Esophagus squamous epithelium (tissue), 5 donors: ENCODE measurements around the gene GRIK3. TPM values are rescaled to one million over a fixed set of nuclear protein-coding genes. Genes with fewer than 3 reads are reported as not detected.

ENCODE experiments used
- DNase-seq: peaks from one replicate; lab custom pipeline; 2025; lab: John Stamatoyannopoulos, UW
- H3K27ac ChIP-seq, 4 donors: fragments of 200-600 bp; sonication (generic); one replicate each; pipeline ENCODE4 v1.5.1; 2016 to 2019; ENCODE audit warnings: mild to moderate bottlenecking in 1 of 4
- H3K27me3 ChIP-seq, 4 donors: fragments of 200-600 bp; sonication (generic); 1 replicate in 3 of 4; 2 replicates in 1 of 4; pipeline versions ENCODE4 v1.5.1 to v1.6.0; 2017 to 2021; ENCODE audit warnings: antibody characterized with exemption in 1 of 4
- H3K36me3 ChIP-seq, 3 donors: fragments of 200-600 bp; sonication (generic); one replicate each; pipeline ENCODE4 v1.5.1; 2016 to 2019
- H3K4me1 ChIP-seq, 3 donors: fragments of 200-600 bp; sonication (generic); one replicate each; pipeline ENCODE4 v1.5.1; 2017 to 2019
- H3K4me3 ChIP-seq, 4 donors: fragments of 200-600 bp; sonication (generic); 1 replicate in 3 of 4; 2 replicates in 1 of 4; pipeline ENCODE4 v1.5.1; 2016 to 2019; ENCODE audit warnings: mild to moderate bottlenecking in 2 of 4, moderate library complexity in 1 of 4
- H3K9me3 ChIP-seq, 3 donors: fragments of 200-600 bp; sonication (generic); one replicate each; pipeline ENCODE4 v1.5.1; 2016 to 2019
- CTCF ChIP-seq, 6 experiments: fragments of 450-650 bp in 4 of 6; fragments of 200-600 bp in 2 of 6; sonication (generic) in 2 of 6; IDR thresholded peaks; one replicate each; pipeline ENCODE4 v1.5.1; 2016 to 2019; ENCODE audit warnings: antibody characterized with exemption in 6 of 6, mild to moderate bottlenecking in 4 of 6, moderate library complexity in 4 of 6
- POLR2A ChIP-seq, 4 donors: fragments of 450-650 bp; IDR thresholded peaks; one replicate each; pipeline ENCODE4 v1.6.1; 2017; ENCODE audit warnings: antibody characterized with exemption in 4 of 4, mild to moderate bottlenecking in 4 of 4, moderate library complexity in 3 of 4
- whole genome bisulfite sequencing, 2 donors: methylation state at CpG; one replicate each; pipeline ENCODE4 v1.1.5; 2018; 5-methylcytosine and 5-hydroxymethylcytosine counted together
- intact Hi-C: fragments of 100-400 bp; cut with DNase I; formaldehyde crosslinking; loops from one replicate; pipeline ENCODE4 v1.15.0; 2022
- total RNA-seq, 4 donors: library from RNA; depleted of rRNA; stranded (reverse); fragments of >200 nt; gene quantifications; one replicate each; pipeline ENCODE4 v1.1.0, GENCODE V29; 2016
- donor health status: DM: yes; HTN: yes; CAD: no.

Gene GRIK3
- total RNA-seq, 4 donors from 2014 or later, result 0.11 to 0.38 (median 0.21) TPM; not detected in 1

DNA sequence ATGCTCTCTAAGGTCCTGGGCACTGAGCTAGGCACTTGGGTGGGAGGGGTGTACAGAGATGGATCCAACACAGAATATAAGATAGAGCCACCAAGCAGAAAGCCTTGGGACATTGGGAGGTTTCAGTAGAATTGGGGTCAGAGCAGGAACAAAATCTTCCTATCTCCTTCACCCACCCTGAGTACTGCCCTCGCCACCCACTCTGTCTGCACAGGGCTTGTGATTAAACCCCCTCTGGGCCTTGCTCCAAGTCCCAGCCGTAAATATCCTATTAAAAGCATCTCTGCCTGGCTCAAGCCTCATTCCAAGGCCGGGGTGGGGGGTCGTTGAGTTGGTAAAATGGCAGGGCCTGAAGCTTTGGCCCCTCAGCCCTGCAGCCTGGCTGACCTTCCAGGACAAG is 166.7 kb downstream of the GRIK3 start:
- Histone ChIP-seq H3K4me1 (no peaks in the 10 kb centered on the region), H3K36me3 (no peaks in the 10 kb centered on the region), H3K4me3 (no peak overlapping the region), H3K27me3 (peaks cover 0 to 34% (median 0%) of the 10 kb centered on the region in 4 donors), H3K27ac (no peak overlapping the region), H3K9me3 (no peaks in the 10 kb centered on the region)
- WGBS, 2 donors, result 60 to 80% methylated on average over 1 of the region's 4 CpGs
- TF ChIP-seq POLR2A (IDR thresholded peaks at IDR 0.05) (no peak), CTCF (IDR thresholded peaks at IDR 0.05) (no peak)
- intact Hi-C loops, result no loop called here
- DNase-seq, result no peak

DNA sequence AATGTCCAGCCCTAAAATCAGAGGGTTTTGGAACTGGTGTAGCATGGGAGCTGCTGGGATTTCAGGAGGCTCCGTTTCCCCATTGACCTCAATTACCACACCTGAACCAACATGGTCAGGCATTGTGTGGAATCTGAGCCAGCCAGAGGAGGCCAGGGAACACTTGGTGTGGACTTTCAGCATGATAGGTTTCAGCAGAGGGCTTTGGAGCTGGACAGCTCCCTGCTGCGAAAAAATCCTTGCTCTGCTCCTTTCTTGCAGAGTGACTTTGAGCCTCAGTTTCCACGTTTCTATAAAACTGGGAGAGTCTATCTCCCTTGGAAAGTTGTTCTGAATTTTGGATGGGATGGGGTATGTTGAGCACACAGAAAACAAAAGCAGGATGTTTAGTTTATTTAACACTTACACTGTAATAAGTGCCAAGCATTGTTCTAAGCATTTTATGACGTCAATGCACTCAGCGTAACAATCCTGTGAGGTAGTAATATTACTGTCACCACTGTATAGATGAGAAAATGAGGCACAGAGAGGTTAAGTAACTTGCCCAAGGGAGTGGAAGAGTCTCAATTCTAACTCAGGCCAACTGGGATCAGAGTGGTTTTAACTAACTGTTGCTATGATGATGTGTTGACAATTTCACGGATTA is 168.0 kb downstream of the GRIK3 start:
- intact Hi-C loops, result no loop called here

GRCh38 chr1:36865602-36865900 is 168.8 kb downstream of the GRIK3 start:
- no peak for DNase-seq
- Histone ChIP-seq H3K27me3 (peaks cover 0 to 48% (median 0%) of the 10 kb centered on the region in 4 donors), H3K27ac (no peak overlapping the region), H3K36me3 (no peaks in the 10 kb centered on the region), H3K4me1 (no peaks in the 10 kb centered on the region), H3K4me3 (no peak overlapping the region), H3K9me3 (no peaks in the 10 kb centered on the region)
- no peak for TF ChIP-seq CTCF (IDR thresholded peaks at IDR 0.05)
- TF ChIP-seq POLR2A (IDR thresholded peaks at IDR 0.05), result no peak
- WGBS, 2 donors, result 17% methylated on average over 1 of the region's 1 CpG; no CpG with 5 or more reads in 1 of the 2 donors
- intact Hi-C loops, result no loop called here

More for the DNA sequence above, 168.0 kb downstream of the GRIK3 start:
- no peaks in the 10 kb centered on the region for H3K36me3 ChIP-seq
- H3K27ac ChIP-seq, result no peak overlapping the region
- no peak for DNase-seq
- no peak for TF ChIP-seq POLR2A (IDR thresholded peaks at IDR 0.05)
- no peak for TF ChIP-seq CTCF (IDR thresholded peaks at IDR 0.05)
- no peaks in the 10 kb centered on the region for H3K9me3 ChIP-seq
- H3K4me3 ChIP-seq, result no peak overlapping the region
- H3K4me1 ChIP-seq, result no peaks in the 10 kb centered on the region
- 45 to 58% methylated on average over 5 of the region's 6 CpGs for WGBS, 2 donors
- peaks cover 0 to 41% (median 0%) of the 10 kb centered on the region in 4 donors for H3K27me3 ChIP-seq

- intact Hi-C loops, result no loop called here
- H3K36me3 ChIP-seq, result no peaks in the 10 kb centered on the region
- H3K27me3 ChIP-seq, result peaks cover 0 to 53% (median 0%) of the 10 kb centered on the region in 4 donors
- DNase-seq, result no peak
- H3K9me3 ChIP-seq, result no peaks in the 10 kb centered on the region
- H3K27ac ChIP-seq, result no peak overlapping the region
- H3K4me3 ChIP-seq, result no peak overlapping the region
- 50 to 58% methylated on average over 11 of the region's 11 CpGs for WGBS, 2 donors
- H3K4me1 ChIP-seq, result no peaks in the 10 kb centered on the region
- TF ChIP-seq POLR2A (IDR thresholded peaks at IDR 0.05), result no peak
- no peak for TF ChIP-seq CTCF (IDR thresholded peaks at IDR 0.05)
Observed at GRCh38 chr1:36864823-36865601, 169.3 kb downstream of the GRIK3 start.

DNA sequence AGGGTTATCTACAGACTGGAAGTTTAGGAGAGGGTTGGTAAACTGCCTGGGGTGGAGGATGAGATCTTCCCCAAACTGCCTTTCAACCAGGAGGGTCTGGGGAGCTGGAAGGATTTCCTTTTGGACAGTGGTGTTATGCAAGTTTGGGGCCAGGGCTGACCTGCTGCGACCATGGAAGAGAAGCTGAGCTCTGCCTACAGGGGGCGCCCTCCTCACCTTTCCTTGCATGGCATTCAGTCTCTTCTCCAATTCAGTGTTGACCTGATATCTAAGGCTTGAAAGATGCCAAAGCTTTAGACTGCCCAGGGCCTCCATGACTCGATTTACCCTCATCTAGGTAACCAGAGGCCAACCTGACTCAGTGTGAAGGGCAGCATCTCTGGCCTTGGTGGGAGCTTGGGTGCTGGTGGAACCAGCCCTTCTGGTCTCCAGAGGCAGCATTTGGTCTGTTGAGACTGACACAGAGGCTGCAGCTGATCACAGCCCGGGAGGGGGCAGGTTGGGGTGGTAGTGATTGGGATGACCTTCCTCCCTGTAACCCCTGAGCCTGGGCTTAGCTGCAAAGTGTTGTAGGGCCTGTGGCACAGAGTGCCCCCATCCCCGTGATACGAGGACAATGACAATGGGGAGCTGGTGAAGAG is 170.0 kb downstream of the GRIK3 start:
- WGBS, 2 donors, result 40 to 43% methylated on average over 4 to 5 of the region's 6 CpGs
- TF ChIP-seq POLR2A (IDR thresholded peaks at IDR 0.05) (no peak), CTCF (IDR thresholded peaks at IDR 0.05) (peak in 2 of 6 experiments; percentile 6 to 23)
- no peaks in the 10 kb centered on the region for H3K4me1 ChIP-seq
- no peak overlapping the region for H3K4me3 ChIP-seq
- intact Hi-C loops, result no loop called here
- H3K27ac ChIP-seq, result no peak overlapping the region
- no peaks in the 10 kb centered on the region for H3K9me3 ChIP-seq
- no peak for DNase-seq
- H3K36me3 ChIP-seq, result no peaks in the 10 kb centered on the region
- peaks cover 0 to 59% (median 0%) of the 10 kb centered on the region in 4 donors for H3K27me3 ChIP-seq
